HG02938 (cell line): ENCODE results near the gene TLE4.
A peak's percentile ranks its signal among the peaks of the same experiment; 100 is the strongest.

Experiments
- ATAC-seq: cut with Tn5 transposase; IDR thresholded peaks from one replicate; pipeline ENCODE4 v1.9.1; 2021; ENCODE audit warnings: mild to moderate bottlenecking, moderate library complexity; ENCODE audit not compliant: unreplicated experiment

TLE4 gene

DNA sequence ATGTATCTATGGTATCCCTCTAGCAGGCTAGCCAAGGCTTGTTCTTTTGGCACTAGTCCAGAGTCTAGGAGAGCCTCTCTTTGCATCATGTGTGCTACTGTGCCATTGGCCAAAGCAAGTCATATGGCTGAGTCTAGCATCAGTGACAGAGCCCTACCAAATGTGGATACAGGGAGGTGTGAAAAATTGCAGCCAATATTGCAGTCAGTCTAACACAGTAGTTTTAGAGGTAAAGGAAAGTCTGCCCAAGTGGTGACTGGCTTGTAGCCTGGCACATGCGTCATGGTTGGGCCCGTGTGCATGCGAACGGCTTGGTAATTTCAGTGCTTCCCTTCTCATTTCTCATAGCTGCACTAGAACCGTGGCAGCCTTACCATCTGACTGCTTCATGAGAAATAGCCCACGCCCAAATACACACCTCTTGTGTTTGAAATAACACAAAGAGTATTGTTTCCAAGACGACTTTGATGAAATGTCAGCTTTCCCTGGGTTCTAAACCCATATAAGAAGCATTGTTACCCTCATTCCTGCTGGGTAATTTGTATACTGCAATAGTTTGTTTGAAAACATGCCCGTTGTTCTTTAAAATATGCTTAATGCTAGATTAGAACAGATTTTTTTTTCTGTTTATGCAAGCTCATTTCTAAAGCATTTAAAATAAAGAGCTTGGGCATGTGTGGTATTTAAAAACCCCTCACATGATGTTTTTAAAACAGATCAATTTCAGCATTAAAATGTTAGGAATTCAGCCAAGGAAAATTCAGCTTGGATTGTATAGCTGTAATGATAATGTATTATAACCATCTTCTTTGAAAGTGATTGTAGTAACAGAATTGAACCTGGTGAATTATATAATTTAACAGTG lies 113.2 kb downstream of the TLE4 start:
- ATAC-seq, result no peak

DNA sequence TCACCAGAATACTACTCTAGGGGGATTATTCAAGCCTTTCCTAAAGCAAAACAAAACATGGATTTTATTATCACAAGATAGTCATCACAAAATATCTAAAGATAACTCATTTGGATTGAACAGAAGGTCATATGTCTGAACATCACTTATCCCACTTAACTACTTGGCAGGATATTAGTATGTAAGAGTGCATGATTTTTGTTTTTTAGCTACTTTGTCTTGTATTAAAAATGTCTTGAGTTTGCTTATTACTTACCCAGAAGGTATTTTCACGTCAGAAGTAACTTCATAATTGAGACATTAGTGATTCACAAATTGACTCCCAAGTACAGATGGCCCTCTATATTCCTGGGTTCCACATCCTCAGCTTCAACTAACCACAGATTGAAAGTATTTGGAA lies 113.8 kb downstream of the TLE4 start:
- ATAC-seq, result no peak

DNA sequence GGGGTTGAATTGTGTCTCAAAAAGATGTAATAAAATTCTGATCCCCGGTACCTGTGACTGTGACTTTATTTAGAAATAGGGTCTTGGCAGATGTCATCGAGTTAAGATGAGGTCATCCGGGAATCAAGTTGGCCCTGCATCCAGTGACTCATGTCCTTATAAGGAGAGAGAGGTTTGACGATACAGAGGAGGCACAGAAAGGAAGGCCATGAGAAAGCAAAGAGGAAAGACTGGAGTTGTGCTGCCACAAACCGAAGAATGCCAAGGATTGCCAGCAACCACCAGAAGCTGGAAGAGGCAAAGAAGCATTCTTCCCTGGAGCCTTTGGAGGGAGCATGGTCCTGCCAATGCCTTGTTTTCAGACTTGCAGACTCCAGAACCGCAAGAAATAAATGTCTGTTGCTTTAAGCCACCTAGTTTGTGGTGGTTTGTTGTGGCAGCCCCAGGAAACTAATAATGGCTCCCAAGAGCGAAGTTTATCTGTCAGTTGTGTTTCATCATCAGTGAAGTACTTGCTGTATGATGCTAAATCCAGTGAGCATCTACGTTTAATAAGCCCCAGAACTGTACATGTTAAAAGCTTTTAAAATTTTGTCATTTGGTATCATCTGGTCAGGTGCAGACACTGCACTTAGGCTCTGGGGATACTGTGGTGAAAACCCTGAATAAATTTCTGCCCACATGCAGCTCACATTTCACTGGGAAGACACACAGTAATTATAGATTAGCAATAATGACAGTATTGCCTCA lies 114.8 kb downstream of the TLE4 start:
- ATAC-seq, result no peak

DNA sequence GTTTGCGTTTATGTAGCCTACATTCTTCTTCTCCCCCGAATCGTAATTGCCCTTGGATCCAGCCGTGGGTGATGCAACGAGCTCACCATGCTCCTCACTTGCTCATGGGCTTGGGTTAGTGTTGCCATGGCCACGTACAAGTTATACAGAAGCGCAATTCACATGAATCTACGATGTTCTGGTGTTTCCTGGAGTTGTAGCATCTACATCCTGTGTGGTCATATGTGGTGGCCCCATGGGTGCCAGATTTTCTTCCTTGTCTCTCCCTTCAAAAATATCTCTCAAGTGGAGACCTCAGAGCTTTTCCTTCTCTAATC lies 115.3 kb downstream of the TLE4 start:
- peak; percentile 72 for ATAC-seq

DNA sequence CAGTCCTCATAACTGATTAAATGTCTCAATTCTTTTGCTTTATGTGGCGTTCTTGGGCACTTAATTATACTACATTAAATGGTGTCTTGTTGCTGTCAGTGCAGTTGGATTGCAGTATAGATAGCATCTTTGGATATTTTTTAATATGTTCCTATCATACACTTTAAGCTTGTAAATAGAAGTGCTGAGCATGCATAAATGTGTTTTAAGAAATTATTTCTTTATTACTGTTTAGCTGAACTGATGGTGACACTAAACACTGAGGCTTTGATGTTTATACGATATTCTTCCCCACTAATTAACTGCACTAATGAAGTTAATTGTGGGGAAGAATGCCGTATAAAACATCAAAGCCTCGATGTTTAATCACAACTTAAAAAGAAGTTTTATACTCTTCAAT lies 116.6 kb downstream of the TLE4 start:
- ATAC-seq, result no peak

DNA sequence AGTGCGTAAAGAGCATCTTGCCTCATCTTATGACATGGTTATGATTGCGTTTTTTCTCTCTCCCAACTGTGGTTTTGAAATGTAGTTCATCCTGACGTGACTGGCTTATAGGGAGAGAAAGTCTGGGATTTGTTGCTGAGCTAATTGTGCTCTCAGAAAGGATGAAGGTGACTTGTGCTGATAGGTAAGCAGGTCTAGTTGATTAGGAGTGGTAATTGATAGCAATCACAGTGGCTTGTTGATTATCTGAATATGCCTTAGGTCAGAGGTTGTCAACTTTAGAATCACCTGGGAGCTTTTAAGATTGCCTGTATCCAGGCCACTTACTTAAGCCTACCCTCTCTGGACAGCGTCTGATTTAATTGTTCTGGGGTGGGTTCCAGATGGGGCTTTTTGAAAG lies 117.8 kb downstream of the TLE4 start:
- no peak for ATAC-seq

DNA sequence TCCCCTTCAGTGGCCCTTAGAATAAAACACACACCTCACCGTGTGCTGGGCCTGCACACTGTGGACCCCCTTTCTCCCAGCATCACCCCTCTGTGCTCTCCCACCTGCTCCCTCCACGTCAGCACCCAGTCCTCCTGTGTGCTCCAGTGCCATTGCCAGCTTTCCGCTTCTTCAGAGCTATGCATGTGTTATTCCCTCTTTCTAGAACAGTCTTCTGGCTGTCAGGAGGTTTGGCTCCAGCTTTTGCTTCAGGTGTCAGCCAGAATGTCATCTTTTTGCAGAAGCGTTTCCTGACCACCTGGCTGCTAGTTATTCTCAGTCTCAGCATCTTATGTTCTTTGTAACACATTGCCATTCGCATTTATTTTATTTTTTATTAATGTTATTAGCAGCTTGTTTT lies 119.7 kb downstream of the TLE4 start:
- no peak for ATAC-seq

DNA sequence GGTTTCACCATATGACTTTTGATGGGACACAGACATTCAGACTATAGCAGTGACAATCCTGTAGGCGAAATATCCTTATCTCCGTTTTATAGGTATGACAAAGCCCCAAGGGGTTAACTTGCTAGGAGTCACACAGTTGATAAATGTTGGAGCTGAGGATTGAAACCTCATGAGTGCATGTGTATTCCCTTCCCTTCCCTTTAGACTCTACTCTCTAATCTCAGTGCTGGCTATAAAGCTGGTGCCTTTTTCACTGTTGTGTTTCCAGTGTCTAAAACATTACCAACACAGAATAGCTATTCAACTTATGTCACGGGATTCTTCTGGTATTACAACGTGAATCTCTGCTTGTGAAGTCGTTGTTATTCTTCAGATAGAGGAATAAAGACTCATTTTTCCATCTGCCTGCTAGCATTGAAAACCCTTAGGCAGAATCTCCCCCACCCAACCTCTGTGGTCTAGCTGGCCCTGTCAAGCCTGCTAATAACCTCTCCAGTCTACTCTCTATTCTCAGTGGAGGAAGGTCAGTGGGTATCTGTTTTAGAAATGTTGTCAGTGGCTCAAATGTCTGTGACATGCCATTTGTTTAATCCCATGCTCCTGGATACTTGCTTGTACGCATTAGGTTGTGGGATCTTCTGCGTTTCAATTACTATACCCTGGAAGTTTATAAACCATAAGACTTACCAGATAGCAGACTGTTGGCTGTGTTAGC lies 121.2 kb downstream of the TLE4 start:
- no peak for ATAC-seq

DNA sequence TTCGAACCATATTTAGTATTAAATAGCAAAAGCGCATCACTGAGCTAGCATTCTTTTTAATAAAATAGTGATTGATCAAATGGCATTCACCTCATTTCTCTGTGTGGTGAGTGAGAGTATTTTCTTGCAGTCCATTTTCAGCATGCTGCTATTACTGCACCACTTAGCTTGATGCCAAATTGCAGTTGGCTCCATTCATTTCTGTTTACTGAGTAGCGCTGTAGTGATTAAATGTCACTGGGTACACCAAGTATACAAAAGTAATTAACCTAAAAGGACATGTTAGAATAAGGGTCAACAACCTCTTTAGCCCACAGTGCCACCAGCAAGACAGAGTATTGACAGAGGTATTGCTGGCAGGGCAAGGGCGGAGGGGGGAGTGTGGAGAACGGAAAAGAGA lies 122.0 kb downstream of the TLE4 start:
- ATAC-seq, result no peak

DNA sequence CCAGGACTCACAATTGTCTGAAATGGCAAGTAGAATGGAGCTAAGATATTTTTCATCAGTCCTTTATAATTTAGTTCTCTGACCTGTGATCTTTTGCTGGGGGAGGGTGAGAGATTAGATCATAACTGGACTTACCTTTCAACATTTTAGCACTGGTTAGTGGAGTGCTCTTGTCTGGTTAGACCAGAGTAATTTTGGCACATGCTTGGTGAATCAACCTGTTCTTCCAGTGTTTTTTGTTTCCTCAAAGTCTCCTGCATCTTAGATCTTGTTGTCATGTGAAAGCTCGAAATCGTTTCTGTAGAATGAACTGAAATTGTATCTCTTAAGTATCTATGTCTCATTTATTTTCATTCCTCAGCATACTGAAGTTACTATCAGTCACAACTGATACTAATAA lies 122.4 kb downstream of the TLE4 start:
- ATAC-seq, result no peak

DNA sequence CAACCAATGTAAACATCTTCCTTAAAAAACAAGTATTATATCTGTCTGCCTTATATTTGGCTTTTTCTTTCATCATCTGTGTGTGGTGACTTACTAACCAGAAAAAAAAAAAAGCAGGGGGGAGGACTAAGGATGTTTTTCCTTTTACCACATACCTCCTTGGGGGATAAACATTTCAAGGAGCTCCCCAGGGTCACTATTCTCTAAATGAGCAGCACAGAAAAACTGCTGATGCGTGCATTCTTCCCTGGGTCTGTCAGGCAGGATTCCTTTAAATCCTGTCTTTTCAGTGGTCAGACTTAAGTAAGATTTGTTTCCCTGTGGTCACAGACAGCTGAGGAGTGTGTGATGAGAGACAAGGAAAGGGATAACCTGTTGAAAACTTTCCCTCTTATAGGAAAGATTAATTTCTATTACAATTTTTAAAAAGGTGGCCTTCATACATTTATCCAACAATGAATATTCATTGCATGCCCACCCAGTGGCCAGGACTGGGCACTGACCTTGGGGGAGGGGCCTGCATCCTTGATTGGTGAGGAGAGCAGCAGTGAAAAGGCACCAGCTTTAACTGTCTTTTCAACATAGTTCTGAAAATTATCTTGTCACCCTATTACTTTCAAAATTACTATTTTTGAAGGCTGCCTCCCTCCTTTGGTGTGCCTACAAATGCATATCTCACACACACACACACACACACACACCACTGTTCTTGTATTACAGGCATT lies 123.1 kb downstream of the TLE4 start:
- no peak for ATAC-seq

DNA sequence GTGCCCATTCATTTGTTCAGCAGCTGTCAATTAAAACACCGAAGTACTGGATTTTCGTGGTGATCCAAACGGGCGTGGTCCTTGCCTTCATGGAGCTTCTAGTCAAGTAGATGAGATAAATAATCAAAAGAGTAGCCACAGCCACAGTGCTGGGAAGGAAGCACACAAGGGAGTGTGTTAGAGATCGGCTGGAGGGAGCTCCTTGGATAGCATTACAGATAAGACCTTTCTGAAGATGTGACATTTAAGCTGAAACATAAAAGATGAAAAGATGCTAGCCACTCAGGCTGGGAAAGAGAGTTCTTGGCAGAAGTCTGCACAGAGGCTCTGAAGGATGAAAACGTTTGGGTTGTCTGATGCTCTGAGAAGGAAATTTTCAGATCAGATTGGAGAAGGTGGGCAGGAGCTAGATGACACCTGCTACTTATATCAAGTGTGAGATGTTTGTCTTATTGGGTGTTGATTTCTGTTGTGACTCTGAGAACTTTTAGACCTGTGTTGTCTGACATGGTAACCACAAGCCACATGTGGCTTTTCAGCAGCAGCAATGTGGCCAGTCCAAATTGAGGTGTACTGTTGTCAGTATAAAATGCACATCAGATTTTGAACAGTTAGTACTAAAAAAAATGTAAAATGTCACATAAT lies 123.9 kb downstream of the TLE4 start:
- ATAC-seq, result peak; percentile 64

DNA sequence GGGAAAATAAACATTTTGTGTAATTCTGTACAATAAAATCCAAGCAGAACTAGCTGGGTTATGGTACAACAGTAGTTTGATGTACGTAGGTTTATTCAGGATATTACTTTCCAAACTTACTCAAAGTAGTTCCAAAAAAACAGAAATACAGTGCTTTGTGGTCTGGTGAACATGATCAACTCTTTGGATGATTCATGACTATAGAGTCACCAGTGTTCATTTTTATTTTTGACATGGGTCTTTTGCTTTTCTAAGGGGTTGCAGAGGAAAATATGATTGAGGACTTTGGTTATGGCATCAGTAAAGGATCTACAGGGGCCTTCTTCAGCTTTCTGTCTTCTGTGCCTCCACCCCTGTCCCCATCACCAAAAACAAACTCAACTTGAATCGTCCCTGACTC lies 127.2 kb downstream of the TLE4 start:
- ATAC-seq, result no peak

DNA sequence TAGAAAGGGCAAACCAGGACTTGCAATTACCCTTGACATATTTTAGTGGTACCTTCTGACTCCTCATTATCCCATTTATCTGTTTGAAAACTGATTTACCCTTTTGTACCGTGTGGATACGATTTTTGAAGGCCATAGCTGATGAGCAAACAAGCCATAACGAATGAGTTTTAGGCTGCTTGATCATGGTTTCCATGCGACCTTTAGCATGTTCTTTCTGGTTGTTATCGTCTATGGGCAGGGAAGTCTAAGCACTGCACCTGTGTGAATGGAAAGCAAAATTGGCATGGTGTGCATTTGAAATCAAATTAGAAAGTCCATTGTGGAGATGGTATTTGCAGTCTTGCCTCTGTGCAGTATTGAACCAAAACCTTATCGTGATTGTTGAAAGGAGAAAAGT lies 127.7 kb downstream of the TLE4 start:
- no peak for ATAC-seq

DNA sequence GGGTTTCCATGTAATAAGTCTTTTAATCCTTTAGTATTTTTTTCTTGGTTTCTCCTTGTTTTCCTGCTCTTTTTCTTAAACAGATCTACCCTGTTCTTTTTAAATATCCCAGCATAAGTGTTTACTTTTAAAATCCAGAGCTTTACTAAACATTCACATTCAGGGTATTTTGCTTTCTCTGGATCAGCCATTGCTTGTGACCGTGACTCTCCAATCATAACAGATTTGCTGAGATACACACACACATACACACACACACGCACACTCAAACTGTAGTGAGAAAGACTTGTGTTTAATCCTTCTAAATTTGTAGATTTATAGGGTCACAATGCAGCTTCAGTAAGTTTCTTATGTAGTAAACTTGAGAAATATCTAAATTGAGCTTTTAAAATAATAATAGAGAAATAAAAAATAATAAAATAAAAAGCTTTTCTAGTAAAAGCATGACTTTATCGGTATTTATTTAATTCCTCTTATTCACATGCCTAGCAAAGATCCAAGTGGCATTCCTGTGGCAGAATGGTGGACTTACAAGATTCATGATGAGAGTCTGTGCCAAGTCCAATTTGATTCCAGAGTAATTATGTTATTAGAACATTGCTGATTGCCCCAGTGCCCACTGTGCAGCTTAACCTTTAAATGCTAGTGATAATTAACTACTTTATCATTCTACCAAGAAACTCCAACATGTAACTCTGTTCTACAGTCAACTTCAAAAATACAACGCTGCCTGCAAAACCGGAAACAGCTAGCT lies 129.0 kb downstream of the TLE4 start:
- no peak for ATAC-seq

DNA sequence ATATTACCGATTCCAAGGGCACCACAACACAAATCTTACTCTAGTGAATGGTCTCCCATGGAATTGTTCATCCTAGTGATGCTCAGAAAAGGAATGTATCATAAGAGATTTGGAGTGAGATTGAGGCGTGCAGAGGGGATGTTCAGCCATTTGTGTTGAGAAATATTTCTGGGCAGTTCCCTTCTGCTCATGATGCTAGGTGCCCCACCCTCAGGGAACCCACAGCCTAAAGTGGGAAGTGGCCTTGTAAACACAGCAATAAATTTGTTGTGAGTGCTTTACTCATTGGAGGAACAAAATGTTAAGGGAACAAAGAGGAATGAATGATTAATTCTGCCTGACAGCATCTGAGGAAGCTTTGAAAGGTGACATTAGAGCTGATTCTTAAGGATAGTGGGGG lies 129.9 kb downstream of the TLE4 start:
- no peak for ATAC-seq

DNA sequence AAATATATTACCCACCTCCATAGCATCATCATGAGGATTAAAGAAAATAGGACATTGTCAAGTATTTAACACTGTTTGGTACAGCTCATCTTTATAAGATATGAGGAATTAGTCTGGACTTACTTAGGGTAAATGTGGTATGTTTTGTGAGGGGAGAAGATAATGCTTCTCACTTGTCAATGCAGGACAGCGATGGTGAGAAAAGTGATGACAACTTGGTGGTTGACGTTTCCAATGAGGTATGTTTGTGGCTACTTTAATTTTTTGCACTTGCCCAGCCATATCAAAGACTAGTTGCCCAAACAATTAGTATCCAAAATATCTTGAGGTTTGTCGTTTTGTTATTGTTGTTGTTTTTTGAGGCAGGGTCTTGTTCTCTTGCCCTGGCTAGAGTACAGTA lies 133.9 kb downstream of the TLE4 start:
- no peak for ATAC-seq

DNA sequence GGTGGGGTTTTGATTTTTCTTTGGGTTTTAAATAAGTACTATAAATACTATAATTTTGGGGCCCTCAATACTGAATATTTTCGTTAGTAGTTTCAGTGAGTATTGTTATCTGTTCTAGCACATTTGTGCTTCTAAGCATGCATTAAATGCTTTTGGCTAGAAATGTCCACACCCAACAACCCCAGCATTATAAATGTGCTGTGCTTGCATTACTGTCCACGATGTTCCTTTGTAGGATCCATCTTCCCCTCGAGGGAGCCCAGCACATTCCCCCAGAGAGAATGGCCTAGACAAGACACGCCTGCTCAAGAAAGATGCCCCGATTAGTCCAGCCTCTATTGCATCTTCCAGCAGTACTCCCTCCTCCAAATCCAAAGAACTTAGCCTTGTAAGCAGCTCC lies 134.7 kb downstream of the TLE4 start:
- no peak for ATAC-seq

DNA sequence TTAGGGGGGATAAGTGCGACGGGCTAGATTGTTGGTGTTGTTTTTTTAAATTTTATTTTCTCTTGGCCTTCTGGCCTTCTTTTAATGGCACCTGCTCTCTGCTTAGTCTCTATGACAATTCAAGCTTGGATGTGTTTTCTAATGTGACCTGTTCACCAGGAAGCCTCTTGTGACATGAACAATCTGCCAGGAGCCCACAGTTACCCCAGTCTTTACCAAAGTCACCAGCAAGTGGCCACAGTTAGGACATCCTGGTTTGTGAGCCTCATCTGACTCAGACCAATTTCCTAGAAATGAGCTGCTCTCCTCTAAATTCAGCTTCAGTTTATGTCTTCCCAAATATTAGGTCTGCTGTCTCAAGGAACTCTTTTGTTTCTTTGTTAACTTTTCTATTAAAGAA lies 135.8 kb downstream of the TLE4 start:
- ATAC-seq, result no peak

DNA sequence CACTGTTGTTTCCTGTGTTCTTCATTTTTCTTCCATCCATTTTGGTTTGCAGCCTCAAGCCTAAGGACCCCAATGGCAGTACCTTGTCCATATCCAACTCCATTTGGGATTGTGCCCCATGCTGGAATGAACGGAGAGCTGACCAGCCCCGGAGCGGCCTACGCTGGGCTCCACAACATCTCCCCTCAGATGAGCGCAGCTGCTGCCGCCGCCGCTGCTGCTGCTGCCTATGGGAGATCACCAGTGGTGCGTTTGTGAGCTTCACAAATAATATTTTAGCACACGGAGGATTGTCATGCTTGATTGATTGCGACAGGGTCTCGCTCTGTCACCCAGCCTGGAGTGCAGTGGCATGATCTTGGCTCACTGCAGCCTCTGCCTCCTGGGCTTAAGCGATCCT lies 136.8 kb downstream of the TLE4 start:
- no peak for ATAC-seq
